Mononuclear cell (primary cell): ENCODE data around the gene GHITM. TPM values are rescaled to one million over a fixed set of nuclear protein-coding genes. Genes with fewer than 3 reads are reported as not detected.
"Not testable (repeated sequence)": the region's sequence is repeated elsewhere in the genome, so short reads cannot be mapped to it uniquely, and the experiment has no call there.

Experiments used
- H3K27me3 ChIP-seq: 2 replicates; pipeline ENCODE4 v1.6.0; 2011; ENCODE audit warnings: low read length, control low read depth; ENCODE audit not compliant: insufficient read depth
- H3K4me1 ChIP-seq: 2 replicates; pipeline ENCODE4 v1.5.1; 2011; ENCODE audit warnings: mild to moderate bottlenecking, low read length, control low read depth; ENCODE audit not compliant: insufficient read depth
- H3K4me3 ChIP-seq: 2 replicates; pipeline ENCODE4 v1.5.1; 2011; ENCODE audit warnings: mild to moderate bottlenecking, low read length, moderate library complexity
- H3K9me3 ChIP-seq: 2 replicates; pipeline ENCODE4 v1.5.1; 2011; ENCODE audit warnings: low read depth, mild to moderate bottlenecking, control low read depth, low read length
- total RNA-seq: library from RNA; depleted of rRNA; stranded (reverse); fragments of >200 nt; gene quantifications from one replicate; pipeline ENCODE4 v1.2.3, GENCODE V29; 2012

The GHITM gene
- total RNA-seq, 1 donor: 92.7 TPM

- H3K4me3 ChIP-seq, H3K4me1 ChIP-seq, H3K27me3 ChIP-seq: not testable (repeated sequence)
- H3K9me3 ChIP-seq: peaks cover 12% of the 10 kb centered on the region
These were observed 13.2 kb upstream of the GHITM start for GRCh38 chr10:84125910-84126784.

- no peak overlapping the region for H3K4me3 ChIP-seq
- H3K9me3 ChIP-seq: peaks cover 12% of the 10 kb centered on the region
- H3K4me1 ChIP-seq: no peaks in the 10 kb centered on the region
- peaks cover 12% of the 10 kb centered on the region for H3K27me3 ChIP-seq
These were observed 12.5 kb upstream of the GHITM start for GRCh38 chr10:84126785-84127167.

- Histone ChIP-seq H3K9me3 (no peaks in the 10 kb centered on the region), H3K4me1 (peaks cover 13% of the 10 kb centered on the region), H3K4me3 (no peak overlapping the region), H3K27me3 (peaks cover 13% of the 10 kb centered on the region)
These were observed 3.5 kb upstream of the GHITM start for GRCh38 chr10:84135836-84136235.

DNA sequence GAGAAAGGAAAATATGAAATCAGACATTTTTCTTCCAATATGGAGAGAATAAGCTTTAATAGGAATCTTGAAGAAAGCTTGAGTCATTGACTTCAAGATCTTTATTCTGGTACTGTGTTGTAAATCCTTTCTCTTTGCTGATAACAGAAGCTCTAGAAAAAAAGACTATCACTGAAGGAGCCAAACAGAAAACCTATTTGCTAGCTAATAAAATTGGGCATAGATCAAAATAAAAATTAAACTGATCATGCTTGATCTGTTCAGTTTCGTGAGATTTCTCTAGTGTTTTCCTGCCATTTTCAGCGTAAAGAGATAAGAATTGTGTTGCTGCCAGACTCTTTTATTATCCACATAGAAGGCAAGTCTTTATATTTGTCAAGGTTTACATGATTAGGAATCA is 1.5 kb upstream of the GHITM start:
- Histone ChIP-seq H3K27me3 (peaks cover 2% of the 10 kb centered on the region), H3K4me3 (no peak overlapping the region), H3K9me3 (no peaks in the 10 kb centered on the region), H3K4me1 (peaks cover 13% of the 10 kb centered on the region)

DNA sequence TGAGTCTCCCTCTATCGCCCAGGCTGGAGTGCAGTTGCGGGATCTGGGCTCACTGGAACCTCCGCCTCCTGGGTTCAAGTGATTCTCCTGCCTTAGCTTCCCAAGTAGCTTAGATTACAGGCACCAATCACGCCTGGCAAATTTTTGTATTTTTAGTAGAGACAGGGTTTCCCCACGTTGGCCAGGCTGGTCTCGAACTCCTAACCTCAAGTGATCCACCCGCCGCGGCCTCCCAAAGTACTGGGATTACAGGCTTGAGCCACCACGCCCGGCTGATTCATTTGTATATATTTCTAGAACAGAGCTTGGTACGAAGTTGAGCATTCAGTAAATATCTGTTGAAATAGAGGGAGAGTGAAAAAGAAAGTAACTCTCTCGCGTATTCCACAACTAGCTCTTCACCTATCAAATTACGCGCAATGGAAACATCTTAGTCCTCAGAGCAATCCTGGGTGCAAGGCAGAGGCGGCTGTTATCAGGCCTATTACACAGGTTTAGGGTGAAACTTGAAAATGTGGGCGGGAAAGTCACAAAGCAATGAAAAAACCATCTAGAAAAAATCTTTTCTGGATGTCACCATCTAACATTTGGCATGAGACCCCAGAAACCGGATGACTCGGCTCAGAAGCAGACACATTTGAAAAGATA is 707 bp upstream of the GHITM start:
- H3K27me3 ChIP-seq: peaks cover 2% of the 10 kb centered on the region
- H3K9me3 ChIP-seq: no peaks in the 10 kb centered on the region
- H3K4me1 ChIP-seq: peaks cover 13% of the 10 kb centered on the region
- H3K4me3 ChIP-seq: peak overlapping the region; percentile 87

GRCh38 chr10:84140036-84140379 is 699 bp downstream of the GHITM start:
- Histone ChIP-seq H3K9me3 (no peaks in the 10 kb centered on the region), H3K27me3 (no peaks in the 10 kb centered on the region), H3K4me1 (peaks cover 13% of the 10 kb centered on the region), H3K4me3 (peak overlapping the region; percentile 87)

DNA sequence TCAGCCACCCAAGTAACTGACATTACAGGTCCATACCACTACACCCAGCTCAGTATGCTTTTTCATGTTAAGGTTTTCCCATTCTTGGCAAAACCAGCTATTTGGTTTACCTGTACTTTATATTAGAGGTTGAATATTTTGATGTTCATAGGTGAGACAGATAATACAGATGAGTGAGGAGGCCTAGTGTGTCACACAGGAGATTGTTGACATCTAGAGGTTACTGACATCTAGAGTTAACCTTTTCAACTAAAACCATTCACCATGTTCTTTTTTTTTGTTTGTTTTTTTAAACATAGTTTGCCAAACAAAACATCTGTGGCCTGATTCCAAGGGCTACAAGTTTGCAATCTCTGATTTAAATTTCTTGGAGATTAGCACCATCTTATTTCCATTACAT is 8.0 kb downstream of the GHITM start:
- no peaks in the 10 kb centered on the region for H3K27me3 ChIP-seq
- no peaks in the 10 kb centered on the region for H3K9me3 ChIP-seq
- no peaks in the 10 kb centered on the region for H3K4me1 ChIP-seq
- no peak overlapping the region for H3K4me3 ChIP-seq

- not testable (repeated sequence) for H3K9me3 ChIP-seq, H3K27me3 ChIP-seq
These were observed 8.8 kb downstream of the GHITM start for GRCh38 chr10:84148006-84148597.

DNA sequence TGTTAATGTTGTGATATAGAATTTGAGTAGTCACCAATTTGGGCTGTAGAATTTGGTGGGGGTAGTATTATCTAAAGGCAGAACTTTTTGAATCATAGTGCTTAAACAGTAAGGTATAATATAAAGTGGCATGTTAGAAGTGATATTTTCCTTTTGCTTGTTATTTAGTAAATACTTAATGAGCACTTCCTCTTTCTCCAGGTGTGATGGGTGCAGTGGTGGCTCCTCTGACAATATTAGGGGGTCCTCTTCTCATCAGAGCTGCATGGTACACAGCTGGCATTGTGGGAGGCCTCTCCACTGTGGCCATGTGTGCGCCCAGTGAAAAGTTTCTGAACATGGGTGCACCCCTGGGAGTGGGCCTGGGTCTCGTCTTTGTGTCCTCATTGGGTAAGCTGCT is 10.5 kb downstream of the GHITM start:
- Histone ChIP-seq H3K4me3 (no peak overlapping the region), H3K9me3 (no peaks in the 10 kb centered on the region), H3K27me3 (no peaks in the 10 kb centered on the region), H3K4me1 (no peaks in the 10 kb centered on the region)

More at GRCh38 chr10:84148006-84148597, 8.8 kb downstream of the GHITM start:
- not testable (repeated sequence) for H3K4me3 ChIP-seq, H3K4me1 ChIP-seq

- Histone ChIP-seq H3K4me1 (peaks cover 14% of the 10 kb centered on the region), H3K27me3 (no peaks in the 10 kb centered on the region), H3K4me3 (no peak overlapping the region), H3K9me3 (no peaks in the 10 kb centered on the region)
These were observed 13.5 kb downstream of the GHITM start for GRCh38 chr10:84152769-84153168.

DNA sequence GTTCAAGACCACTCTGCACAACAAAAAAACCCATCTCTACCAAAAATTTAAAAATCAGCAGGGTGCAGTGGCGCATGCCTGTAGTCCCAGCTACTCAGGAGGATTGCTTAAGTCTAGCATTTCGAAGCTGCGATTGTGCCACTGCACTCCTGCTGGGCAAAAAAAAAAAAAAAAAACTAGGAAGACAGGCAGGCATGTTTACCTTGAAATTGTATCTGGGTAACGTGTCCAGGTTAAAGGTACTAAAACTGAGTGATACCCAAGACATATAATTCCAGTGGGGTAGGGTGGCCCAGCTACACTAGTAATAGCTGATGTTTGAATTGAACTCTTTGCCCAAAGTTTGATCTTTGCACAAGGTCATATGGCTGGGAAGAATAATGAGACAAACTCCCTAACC is 16.2 kb downstream of the GHITM start:
- H3K27me3 ChIP-seq: no peaks in the 10 kb centered on the region
- H3K4me3 ChIP-seq: no peak overlapping the region
- H3K9me3 ChIP-seq: no peaks in the 10 kb centered on the region
- peaks cover 22% of the 10 kb centered on the region for H3K4me1 ChIP-seq

- Histone ChIP-seq H3K4me3 (no peak overlapping the region), H3K4me1 (peaks cover 22% of the 10 kb centered on the region), H3K27me3 (no peaks in the 10 kb centered on the region), H3K9me3 (no peaks in the 10 kb centered on the region)
These were observed 16.7 kb downstream of the GHITM start for GRCh38 chr10:84156009-84156408.

- Histone ChIP-seq H3K4me1 (peaks cover 22% of the 10 kb centered on the region), H3K9me3 (no peaks in the 10 kb centered on the region), H3K4me3 (no peak overlapping the region)
These were observed 17.5 kb downstream of the GHITM start for GRCh38 chr10:84156768-84157167.

DNA sequence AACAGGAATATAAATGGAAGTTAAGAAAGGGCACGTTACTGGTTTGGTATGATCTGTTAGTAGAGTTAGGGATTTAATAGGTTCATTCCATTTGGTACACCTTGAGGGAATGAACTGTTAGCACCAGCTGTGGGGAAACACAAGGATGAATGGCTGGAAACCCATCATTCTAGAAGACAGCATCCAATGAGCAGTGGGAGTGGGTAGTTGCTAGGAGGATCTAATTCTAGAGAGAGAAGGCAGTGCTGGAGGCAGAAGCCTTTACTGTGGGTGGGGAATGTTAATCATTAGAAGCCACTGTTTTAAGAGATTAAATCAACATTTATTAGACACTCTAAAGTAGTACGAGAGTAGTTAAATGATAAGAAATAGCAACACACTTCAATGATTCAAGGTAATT is 18.8 kb downstream of the GHITM start:
- Histone ChIP-seq H3K4me1 (peaks cover 22% of the 10 kb centered on the region), H3K9me3 (no peaks in the 10 kb centered on the region), H3K4me3 (no peak overlapping the region), H3K27me3 (no peaks in the 10 kb centered on the region)

More at GRCh38 chr10:84156768-84157167, 17.5 kb downstream of the GHITM start:
- H3K27me3 ChIP-seq: no peaks in the 10 kb centered on the region

DNA sequence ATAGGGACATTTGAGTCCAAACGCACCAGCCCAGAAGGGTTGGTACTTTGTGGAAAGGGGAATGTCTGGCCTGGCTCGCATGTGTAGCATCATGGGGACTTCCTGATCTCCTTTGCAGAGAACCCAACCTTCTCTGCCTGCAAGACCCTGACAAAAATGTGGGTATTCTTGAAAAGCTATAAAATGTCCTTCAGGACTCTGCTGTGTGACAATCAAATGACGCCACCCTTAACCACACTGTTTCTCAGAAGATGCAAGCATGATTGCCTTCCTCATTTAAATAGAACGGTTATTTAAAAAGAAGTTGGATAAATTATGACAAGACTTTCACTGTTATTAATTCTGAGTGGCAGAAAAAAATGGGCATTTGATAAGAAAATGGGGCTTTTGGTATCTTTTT is 19.2 kb downstream of the GHITM start:
- peaks cover 22% of the 10 kb centered on the region for H3K4me1 ChIP-seq
- H3K27me3 ChIP-seq: no peaks in the 10 kb centered on the region
- no peaks in the 10 kb centered on the region for H3K9me3 ChIP-seq
- no peak overlapping the region for H3K4me3 ChIP-seq
